Brain microvascular endothelial cell (primary cell): ENCODE measurements around the gene BANK1.

Experiments used
- DNase-seq: peaks from one replicate; pipeline ENCODE4 v3.0.0-alpha.2; 2020
- H3K27ac ChIP-seq: fragments of 250-450 bp; sonication (Bioruptor Pico); 2 replicates; pipeline ENCODE4 v1.5.1; 2020; ENCODE audit warnings: mild to moderate bottlenecking, moderate library complexity
- H3K27me3 ChIP-seq: fragments of 250-450 bp; sonication (Bioruptor Pico); replicated peaks from 2 replicates; pipeline ENCODE4 v1.5.1; 2020; ENCODE audit warnings: mild to moderate bottlenecking
- H3K36me3 ChIP-seq: fragments of 250-450 bp; sonication (Bioruptor Pico); replicated peaks from 2 replicates; pipeline ENCODE4 v1.5.1; 2020; ENCODE audit warnings: mild to moderate bottlenecking
- H3K4me3 ChIP-seq: 2 replicates; pipeline ENCODE4 v1.5.1; 2011; ENCODE audit warnings: low read depth, mild to moderate bottlenecking, control low read depth, low read length, moderate library complexity
- in situ Hi-C: cut with HindIII; loops from 2 replicates; pipeline ENCODE4 v1.10.0; 2017; ENCODE audit warnings: low sequenced_read_pairs, low pct_ligation_motif_present
- TF ChIP-seq, protein P1 (sequence below): IDR thresholded peaks from 2 replicates; pipeline ENCODE4 v1.5.1; 2011; ENCODE audit warnings: low read depth, mild to moderate bottlenecking, moderate library complexity, low read length, control low read depth, inconsistent platforms; ENCODE audit errors: missing control alignments

Gene BANK1

DNA sequence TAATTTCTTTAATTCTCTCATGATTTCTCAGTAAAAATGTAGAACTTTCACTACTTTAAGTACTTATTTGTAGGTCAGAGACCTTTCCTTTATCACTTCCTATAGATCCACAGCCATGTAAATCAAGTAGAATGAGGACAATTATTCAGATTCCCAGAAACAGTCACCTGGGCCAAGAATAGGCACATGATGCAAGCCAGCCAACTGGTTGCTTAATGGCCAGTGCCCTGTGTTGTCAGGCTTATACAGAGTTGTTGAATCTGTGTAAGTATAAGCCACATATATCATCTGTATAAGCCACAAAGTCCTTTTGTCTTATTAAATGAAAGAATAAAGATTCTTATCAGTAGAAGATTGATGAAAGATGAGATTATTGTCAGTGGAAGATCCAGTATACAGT is 5.2 kb downstream of the BANK1 start:
- in situ Hi-C loops: no loop called here
- H3K27me3 ChIP-seq: no peaks in the 10 kb centered on the region
- H3K27ac ChIP-seq: no peak overlapping the region
- TF ChIP-seq, protein P1, sequence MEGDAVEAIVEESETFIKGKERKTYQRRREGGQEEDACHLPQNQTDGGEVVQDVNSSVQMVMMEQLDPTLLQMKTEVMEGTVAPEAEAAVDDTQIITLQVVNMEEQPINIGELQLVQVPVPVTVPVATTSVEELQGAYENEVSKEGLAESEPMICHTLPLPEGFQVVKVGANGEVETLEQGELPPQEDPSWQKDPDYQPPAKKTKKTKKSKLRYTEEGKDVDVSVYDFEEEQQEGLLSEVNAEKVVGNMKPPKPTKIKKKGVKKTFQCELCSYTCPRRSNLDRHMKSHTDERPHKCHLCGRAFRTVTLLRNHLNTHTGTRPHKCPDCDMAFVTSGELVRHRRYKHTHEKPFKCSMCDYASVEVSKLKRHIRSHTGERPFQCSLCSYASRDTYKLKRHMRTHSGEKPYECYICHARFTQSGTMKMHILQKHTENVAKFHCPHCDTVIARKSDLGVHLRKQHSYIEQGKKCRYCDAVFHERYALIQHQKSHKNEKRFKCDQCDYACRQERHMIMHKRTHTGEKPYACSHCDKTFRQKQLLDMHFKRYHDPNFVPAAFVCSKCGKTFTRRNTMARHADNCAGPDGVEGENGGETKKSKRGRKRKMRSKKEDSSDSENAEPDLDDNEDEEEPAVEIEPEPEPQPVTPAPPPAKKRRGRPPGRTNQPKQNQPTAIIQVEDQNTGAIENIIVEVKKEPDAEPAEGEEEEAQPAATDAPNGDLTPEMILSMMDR: no peak
- H3K4me3 ChIP-seq: no peak overlapping the region
- no peaks in the 10 kb centered on the region for H3K36me3 ChIP-seq
- DNase-seq: no peak

DNA sequence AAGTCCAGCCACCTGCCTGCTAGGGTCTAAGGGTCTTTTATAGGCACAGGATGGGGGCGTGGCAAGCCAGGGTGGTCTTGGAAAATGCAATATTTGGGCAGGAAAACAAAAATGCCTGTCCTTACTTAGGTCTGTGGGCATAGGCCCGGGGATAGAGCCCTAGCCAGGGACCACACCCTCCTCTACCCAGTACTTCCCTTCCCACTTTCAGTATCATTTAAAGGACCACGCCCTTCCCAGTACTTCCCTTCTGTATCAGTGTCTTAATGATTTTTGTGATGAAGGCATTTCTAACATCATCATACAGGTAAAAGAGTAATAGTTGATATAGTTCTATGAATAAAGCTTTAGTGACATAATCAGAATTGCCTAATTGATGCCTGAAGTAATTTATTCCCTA is 11.4 kb downstream of the BANK1 start:
- in situ Hi-C loops: no loop called here

DNA sequence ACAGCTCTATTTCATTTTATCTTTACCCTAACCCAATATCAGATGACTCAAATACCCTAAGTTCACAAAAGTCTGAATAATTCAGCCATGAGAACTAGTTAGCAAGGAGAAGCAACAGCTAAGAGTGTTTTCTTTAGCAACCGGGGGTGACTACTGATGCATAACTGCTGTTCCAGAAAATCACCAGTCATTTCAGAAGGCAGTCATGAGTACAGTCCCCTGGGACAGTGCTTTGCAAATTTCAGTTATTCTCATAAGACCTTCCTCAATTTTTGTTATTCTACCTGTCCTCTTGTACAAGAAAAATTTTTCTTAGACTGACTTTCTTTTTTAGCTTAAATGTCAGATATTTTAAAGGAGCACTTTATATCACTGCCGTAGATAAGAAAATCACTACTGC is 16.4 kb downstream of the BANK1 start:
- Histone ChIP-seq H3K36me3 (no peaks in the 10 kb centered on the region), H3K4me3 (no peak overlapping the region), H3K27me3 (no peaks in the 10 kb centered on the region), H3K27ac (no peak overlapping the region)
- TF ChIP-seq, protein P1: no peak
- peak; percentile 34 for DNase-seq
- in situ Hi-C loops: no loop called here

More for the DNA sequence above, 11.4 kb downstream of the BANK1 start:
- Histone ChIP-seq H3K4me3 (no peak overlapping the region), H3K27me3 (no peaks in the 10 kb centered on the region), H3K36me3 (no peaks in the 10 kb centered on the region), H3K27ac (no peak overlapping the region)
- TF ChIP-seq, protein P1: no peak
- no peak for DNase-seq

DNA sequence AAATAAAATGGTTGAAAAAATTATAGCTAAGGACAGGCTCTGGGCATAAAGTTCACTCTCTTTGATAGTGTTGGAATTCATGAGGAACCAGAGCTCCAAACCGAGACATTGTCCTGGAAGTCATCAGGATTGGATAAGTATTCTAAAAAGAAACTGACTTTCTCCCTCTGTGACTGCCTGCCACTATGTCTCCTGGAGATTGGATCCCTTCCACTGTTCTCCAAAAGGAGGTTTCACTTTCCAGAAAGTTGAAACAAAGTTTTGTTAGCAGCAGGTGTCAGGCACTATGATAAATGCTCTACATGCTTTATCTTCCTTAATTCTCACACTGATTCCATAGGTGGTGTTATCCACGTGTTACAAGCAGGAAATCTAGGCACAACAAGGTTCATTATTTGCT is 16.8 kb downstream of the BANK1 start:
- H3K27ac ChIP-seq: no peak overlapping the region
- TF ChIP-seq, protein P1: no peak
- H3K36me3 ChIP-seq: no peaks in the 10 kb centered on the region
- no peak for DNase-seq
- H3K4me3 ChIP-seq: no peak overlapping the region
- H3K27me3 ChIP-seq: no peaks in the 10 kb centered on the region
- in situ Hi-C loops: no loop called here

DNA sequence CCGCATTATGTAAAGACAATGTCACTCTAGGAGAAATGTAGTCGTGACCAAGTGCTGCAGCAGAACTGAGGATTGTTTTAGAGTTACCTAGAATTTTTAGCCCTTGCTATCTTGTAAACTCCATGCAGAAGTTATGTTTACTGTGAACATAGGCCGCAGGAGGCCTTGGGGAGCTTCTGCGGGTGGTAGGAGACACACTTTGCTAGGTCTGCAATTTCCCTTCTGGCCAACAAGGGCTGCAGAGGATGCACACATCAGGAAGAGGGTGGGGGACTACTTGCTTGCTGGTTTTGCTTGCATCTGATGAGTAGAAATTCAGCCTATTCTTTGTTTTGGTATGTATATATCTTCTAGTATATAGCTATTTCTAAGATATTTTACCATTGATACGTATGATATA is 23.1 kb downstream of the BANK1 start:
- H3K36me3 ChIP-seq: no peaks in the 10 kb centered on the region
- DNase-seq: no peak
- TF ChIP-seq, protein P1: no peak
- H3K27ac ChIP-seq: no peak overlapping the region
- H3K27me3 ChIP-seq: no peaks in the 10 kb centered on the region
- in situ Hi-C loops: no loop called here
- no peak overlapping the region for H3K4me3 ChIP-seq

DNA sequence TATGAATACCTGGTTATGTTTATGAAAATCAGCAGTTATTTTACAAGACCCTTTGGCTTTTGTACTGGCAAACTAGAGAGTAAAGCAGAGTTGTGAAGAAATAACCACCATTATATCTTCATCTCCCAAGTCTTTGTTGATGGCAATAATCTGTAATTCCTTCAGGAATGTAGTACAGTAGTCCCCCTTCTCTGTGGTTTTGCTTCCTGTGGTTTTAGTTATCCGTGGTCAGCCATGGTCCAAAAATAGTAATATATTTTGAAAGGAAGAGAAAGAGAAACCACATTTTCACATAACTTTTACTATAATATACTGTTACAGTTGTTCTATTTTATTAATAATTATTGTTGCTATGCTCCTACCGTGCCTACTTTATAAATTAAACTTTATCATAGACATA is 27.8 kb downstream of the BANK1 start:
- no peak overlapping the region for H3K27ac ChIP-seq
- H3K36me3 ChIP-seq: no peaks in the 10 kb centered on the region
- TF ChIP-seq, protein P1: no peak
- in situ Hi-C loops: no loop called here
- H3K4me3 ChIP-seq: no peak overlapping the region
- peak; percentile 48 for DNase-seq
- no peaks in the 10 kb centered on the region for H3K27me3 ChIP-seq
